ES-I3 (cell line): ENCODE measurements around the gene NADK2.

Experiments used
- H3K36me3 ChIP-seq: 2 replicates; pipeline ENCODE4 v1.6.1; 2013; ENCODE audit warnings: mild to moderate bottlenecking, low read length, control low read depth, moderate library complexity; ENCODE audit not compliant: insufficient read depth
- H3K4me1 ChIP-seq: 2 replicates; pipeline ENCODE4 v1.6.1; 2013; ENCODE audit warnings: mild to moderate bottlenecking, control low read depth, low read length; ENCODE audit not compliant: insufficient read depth
- H3K9ac ChIP-seq: 2 replicates; pipeline ENCODE4 v1.6.1; 2013; ENCODE audit warnings: low read depth, mild to moderate bottlenecking, low read length, moderate library complexity
- H3K9me3 ChIP-seq: 2 replicates; pipeline ENCODE4 v1.6.1; 2013; ENCODE audit warnings: mild to moderate bottlenecking, low read length, moderate library complexity; ENCODE audit not compliant: control insufficient read depth, insufficient read depth

Gene NADK2

DNA sequence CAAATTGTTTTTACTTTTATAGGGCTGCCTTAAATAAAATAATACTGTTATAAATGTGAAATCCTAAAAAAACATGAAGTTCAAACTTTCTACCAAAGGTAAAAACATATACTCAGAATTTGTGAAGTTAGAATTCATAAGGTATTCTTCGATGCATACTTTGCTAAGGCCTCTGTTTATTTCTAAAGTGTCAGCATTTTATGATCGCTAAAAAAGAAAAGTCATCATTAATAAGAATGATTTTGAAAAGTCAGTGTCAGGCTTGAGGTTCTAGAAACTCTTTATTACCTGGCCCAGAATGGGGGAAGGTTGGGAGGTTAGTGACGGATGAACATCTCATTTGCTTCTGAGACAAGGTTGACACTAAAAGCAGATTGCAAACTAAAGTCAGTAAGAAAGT is 26.2 kb upstream of the NADK2 start:
- Histone ChIP-seq H3K36me3 (no peaks in the 10 kb centered on the region), H3K9me3 (no peaks in the 10 kb centered on the region), H3K4me1 (no peaks in the 10 kb centered on the region), H3K9ac (no peak overlapping the region)

DNA sequence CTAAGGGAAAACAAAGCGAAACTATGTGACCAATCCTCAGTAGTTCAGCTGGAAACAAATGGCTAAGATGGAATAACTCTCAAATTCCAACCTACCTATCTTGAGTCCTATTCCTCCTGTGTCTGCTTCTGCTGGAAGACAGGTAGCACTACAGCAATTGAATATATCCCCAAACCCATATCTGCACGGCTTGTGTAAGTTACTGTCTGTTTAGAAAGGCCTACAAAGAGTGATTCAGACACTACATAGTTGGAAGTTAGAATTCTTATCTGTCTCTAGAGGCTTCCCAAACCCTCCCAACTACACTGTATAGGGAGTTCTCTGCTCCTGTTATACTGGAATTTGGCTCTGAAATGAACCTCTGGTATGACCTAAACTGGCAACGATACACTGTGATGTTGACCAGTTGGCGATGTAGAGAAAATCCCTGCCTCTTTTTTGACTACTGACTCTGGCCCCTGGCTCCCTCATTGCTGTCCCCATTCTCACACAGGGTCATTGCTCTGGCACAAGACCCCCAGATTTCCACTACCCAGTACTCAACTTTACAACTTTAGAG is 22.6 kb upstream of the NADK2 start:
- H3K9ac ChIP-seq, result no peak overlapping the region
- H3K9me3 ChIP-seq, result no peaks in the 10 kb centered on the region
- no peaks in the 10 kb centered on the region for H3K4me1 ChIP-seq
- no peaks in the 10 kb centered on the region for H3K36me3 ChIP-seq

DNA sequence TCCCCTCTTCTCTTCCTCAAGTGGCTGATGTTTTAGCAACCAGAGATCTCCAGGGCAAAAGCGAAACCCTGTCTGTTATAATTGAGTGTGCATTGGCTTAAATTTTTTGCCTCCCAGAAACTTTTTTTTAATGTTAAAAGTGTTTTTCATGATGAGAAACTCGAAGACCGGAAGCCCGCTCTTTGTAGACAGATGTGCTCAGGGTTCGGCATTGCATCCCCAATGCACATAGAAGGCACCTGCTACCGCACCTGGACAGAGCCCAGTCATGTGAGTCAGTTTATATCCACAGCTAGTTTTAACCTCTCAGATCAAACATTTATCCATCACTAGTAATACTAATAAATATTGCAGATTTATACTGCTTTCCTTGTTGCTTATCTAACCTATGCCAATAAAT is 19.5 kb upstream of the NADK2 start:
- H3K9ac ChIP-seq, result no peak overlapping the region
- no peaks in the 10 kb centered on the region for H3K4me1 ChIP-seq
- no peaks in the 10 kb centered on the region for H3K9me3 ChIP-seq
- no peaks in the 10 kb centered on the region for H3K36me3 ChIP-seq

- no peaks in the 10 kb centered on the region for H3K4me1 ChIP-seq
- H3K36me3 ChIP-seq, result no peaks in the 10 kb centered on the region
- H3K9ac ChIP-seq, result no peak overlapping the region
- no peaks in the 10 kb centered on the region for H3K9me3 ChIP-seq
Measured at GRCh38 chr5:36253575-36253974, 11.8 kb upstream of the NADK2 start.

DNA sequence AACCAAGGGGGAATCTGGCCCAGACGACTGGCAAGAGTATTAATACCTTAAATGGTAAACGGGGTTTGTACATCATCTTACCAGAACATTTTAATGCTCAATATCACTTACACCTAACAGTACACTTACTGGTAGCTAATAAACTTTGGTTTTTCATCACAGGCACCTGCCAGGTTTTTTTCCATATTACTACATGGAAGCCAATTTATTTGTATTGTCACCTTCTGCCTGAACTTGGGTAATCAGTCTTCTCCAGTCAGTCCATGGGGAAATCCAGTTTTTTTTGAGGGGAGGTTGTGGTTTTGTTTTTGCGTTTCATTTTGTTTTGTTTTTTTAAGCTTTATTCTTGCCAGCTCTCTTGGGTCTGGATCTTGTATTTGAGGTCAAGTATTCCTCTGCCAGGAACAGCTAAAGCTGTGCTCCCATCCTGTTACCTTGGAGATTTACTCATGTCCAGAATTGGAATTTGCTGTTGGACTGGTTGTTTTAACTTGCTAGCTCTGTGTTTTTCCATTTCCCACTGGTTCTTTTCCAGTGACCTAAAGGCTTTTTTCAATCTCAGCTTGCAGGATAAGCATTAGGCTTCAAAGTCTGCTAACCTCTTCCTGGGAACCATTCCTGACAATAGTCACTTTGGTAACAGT is 11.1 kb upstream of the NADK2 start:
- Histone ChIP-seq H3K9ac (no peak overlapping the region), H3K4me1 (no peaks in the 10 kb centered on the region), H3K9me3 (no peaks in the 10 kb centered on the region), H3K36me3 (no peaks in the 10 kb centered on the region)

DNA sequence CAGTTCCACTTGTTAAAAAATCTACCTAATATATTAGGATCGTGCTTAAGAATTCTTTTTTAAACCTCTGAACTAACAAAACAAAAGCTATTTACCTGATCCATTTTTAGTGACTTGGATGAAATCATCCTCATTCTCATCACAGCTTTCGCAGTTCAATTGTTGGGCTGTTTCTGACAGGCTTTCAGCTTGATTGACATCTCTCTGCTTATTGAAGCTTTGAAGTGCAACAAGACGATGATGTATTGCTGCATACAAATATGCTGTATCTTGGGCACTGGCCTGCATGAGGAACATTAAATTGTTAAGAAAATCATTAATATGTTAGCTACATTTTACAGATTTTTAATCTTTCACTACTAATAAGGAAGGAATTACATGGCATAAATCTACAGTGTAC is 9.5 kb upstream of the NADK2 start:
- Histone ChIP-seq H3K4me1 (no peaks in the 10 kb centered on the region), H3K36me3 (no peaks in the 10 kb centered on the region), H3K9me3 (no peaks in the 10 kb centered on the region), H3K9ac (no peak overlapping the region)

DNA sequence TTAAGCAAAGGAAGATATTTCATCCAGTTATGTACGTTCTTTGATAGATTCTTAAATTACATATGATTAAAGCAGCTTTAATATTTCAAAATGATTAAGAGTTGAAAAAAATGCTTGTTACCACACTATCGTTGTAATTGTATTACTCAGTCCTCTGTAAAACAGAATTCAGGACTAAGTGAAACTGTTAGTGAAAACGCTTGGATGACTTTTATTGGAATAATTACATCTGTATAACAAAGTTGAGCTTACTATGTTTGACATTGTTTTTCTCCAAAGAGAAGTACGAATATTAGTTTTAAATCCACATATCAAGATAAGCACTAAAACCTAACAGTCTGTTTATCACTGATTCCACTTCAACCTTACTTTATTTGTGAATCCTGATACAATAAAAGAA is 8.7 kb upstream of the NADK2 start:
- no peak overlapping the region for H3K9ac ChIP-seq
- no peaks in the 10 kb centered on the region for H3K36me3 ChIP-seq
- H3K9me3 ChIP-seq, result no peaks in the 10 kb centered on the region
- no peaks in the 10 kb centered on the region for H3K4me1 ChIP-seq

DNA sequence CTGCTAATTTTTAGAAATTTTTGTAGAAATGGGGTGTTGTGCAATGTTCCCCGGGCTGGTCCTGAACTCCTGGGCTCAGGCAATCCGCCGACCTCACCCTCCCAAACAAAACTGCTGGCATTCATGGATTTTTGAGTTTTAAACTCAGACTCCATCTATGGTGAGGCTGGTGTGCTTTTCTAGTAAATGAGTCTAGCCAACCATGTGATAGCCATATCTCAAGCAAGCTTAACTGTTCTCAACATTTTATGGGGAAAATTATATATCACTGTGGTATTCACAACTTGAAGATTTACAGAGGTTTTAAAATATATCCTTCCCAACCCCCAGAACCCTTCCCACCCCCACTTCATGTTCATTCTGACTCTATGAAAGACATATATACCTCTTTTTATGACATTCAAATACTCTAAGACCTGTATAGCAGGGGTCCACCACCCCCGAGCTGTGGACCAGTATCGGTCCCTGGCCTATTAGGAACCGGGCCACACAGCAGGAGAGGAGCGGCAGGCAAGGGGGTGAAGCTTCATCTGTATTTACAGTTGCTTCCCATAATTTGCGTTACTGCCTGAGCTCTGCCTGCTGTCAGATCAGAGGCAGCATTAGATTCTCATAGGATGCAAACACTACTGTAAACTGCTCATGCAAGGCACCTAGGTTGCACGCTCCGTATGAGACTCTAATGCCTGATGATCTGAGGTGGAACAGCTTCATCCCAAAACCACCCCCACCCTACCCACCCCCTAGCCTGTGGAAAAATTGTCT is 4.5 kb upstream of the NADK2 start:
- no peaks in the 10 kb centered on the region for H3K36me3 ChIP-seq
- H3K9me3 ChIP-seq, result no peaks in the 10 kb centered on the region
- H3K4me1 ChIP-seq, result no peaks in the 10 kb centered on the region
- no peak overlapping the region for H3K9ac ChIP-seq

DNA sequence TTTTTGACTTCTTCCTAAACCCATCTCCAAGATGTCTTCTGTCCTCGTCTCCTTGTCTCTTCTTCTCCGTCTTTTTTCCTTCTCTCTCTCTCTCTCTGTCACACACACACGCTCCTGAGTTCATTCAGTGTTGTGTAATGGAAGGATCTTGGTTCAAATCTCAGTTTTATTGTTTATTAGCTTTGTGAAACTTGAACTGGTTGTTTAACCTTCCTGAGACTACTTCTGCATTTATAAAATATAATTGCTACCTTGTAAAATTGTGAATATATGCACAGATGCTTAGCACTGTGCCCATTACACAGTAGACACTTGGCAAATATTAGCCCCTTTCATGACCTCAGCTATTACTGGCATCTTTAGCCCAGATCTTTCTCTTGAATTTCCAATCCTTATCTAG is 2.4 kb upstream of the NADK2 start:
- no peaks in the 10 kb centered on the region for H3K36me3 ChIP-seq
- H3K9me3 ChIP-seq, result no peaks in the 10 kb centered on the region
- H3K9ac ChIP-seq, result no peak overlapping the region
- peaks cover 3% of the 10 kb centered on the region; the same call in 1 of the 2 replicates for H3K4me1 ChIP-seq

DNA sequence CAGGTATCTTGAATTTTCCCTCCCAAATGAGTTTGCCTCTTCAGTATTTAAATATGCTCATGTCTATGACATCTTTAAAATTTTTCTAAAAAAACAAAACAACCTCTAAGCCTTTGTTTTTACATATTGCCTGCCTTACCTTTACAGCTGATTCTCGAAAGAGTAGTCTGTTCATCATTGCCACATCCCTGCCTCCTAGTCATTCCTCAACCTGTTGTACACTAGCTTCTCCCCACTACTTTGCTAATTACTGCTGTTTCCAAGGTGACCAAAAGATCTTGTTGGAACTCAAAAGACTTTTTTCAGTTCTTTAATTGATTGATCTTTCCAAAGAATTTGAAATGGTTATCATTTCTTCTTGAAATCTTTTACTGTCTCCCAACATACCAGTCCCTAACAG is 1.9 kb upstream of the NADK2 start:
- Histone ChIP-seq H3K9ac (no peak overlapping the region), H3K36me3 (no peaks in the 10 kb centered on the region), H3K4me1 (peaks cover 3% of the 10 kb centered on the region; the same call in 1 of the 2 replicates), H3K9me3 (no peaks in the 10 kb centered on the region)

- Histone ChIP-seq H3K36me3 (no peaks in the 10 kb centered on the region), H3K9ac (peak overlapping the region; percentile 95; the same call in 1 of the 2 replicates), H3K9me3 (no peaks in the 10 kb centered on the region), H3K4me1 (peaks cover 3% of the 10 kb centered on the region; the same call in 1 of the 2 replicates)
Measured at GRCh38 chr5:36242534-36243485, 1.1 kb upstream of the NADK2 start.

GRCh38 chr5:36240779-36241630 is 720 bp downstream of the NADK2 start:
- Histone ChIP-seq H3K9me3 (no peaks in the 10 kb centered on the region), H3K4me1 (peaks cover 3% of the 10 kb centered on the region; the same call in 1 of the 2 replicates), H3K9ac (peak overlapping the region; percentile 95), H3K36me3 (no peaks in the 10 kb centered on the region)

DNA sequence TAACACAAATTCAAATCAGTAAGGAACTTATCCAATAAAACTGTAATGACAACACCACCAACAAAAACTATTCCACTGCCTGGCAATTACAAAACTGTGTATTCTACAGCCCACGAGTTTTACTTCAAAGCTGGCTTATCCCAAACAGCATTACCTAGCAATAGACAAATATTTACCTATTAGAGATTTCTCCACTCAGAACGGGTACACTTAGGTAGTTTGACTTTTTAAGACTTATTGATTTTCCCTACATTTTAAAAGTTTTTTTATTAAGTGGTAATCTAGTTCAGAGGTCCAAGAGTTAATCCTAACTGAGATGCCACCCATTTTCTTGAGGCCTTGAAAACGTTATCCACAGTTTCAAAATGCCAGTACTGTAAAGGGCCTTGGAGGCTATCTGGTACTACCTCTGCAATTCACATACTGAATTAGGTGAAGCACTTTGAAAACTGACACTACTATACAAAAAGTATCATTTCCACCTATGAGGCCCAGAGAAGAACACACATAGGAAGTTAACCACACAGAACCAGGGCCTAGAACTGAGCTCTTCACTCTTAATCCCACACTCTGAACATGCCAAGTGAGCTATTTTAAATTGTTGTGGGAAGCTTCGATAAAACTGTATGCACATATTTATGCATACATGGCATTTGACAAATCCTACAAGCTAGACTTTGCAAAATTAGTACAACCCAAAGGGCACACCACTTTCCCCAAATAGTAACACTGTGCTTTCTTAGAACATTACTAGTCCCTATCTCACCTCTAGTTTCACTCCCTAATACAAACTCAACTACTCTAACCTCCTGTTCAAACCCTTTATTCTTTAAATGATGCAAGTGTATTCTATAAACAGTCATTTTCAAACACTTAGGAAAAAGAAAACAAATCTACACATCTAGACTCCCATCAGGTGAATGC is 2.1 kb downstream of the NADK2 start:
- Histone ChIP-seq H3K36me3 (no peaks in the 10 kb centered on the region), H3K9ac (no peak overlapping the region), H3K9me3 (no peaks in the 10 kb centered on the region), H3K4me1 (peaks cover 3% of the 10 kb centered on the region; the same call in 1 of the 2 replicates)
